H9 (cell line): ENCODE data around the gene C4orf51. TPM values are rescaled to one million over a fixed set of nuclear protein-coding genes. Genes with fewer than 3 reads are reported as not detected.

Experiments used
- DNase-seq: peaks from one replicate; pipeline ENCODE4 v3.0.0-alpha.2; 2017
- H2AFZ ChIP-seq: one replicate; pipeline ENCODE4 v1.6.1; 2013; ENCODE audit warnings: mild to moderate bottlenecking, low read length, control low read depth, moderate library complexity
- H2AK5ac ChIP-seq: 2 replicates; pipeline ENCODE4 v1.6.1; 2013; ENCODE audit warnings: low read length, control low read depth, mixed read lengths; ENCODE audit not compliant: insufficient read length
- H2BK120ac ChIP-seq: one replicate; pipeline ENCODE4 v1.6.1; 2013; ENCODE audit warnings: low read depth, mild to moderate bottlenecking, low read length, control low read depth, inconsistent platforms; ENCODE audit not compliant: poor library complexity, severe bottlenecking
- H2BK12ac ChIP-seq: 2 replicates; pipeline ENCODE4 v1.6.1; 2013; ENCODE audit warnings: low read length, control low read depth, mixed read lengths, low read depth; ENCODE audit not compliant: insufficient read length
- H2BK15ac ChIP-seq: 2 replicates; pipeline ENCODE4 v1.6.1; 2013; ENCODE audit warnings: low read depth, low read length, control low read depth
- H2BK20ac ChIP-seq: one replicate; pipeline ENCODE4 v1.6.1; 2013; ENCODE audit warnings: low read depth, mild to moderate bottlenecking, low read length, control low read depth, inconsistent platforms; ENCODE audit not compliant: poor library complexity, severe bottlenecking
- H2BK5ac ChIP-seq: 2 replicates; pipeline ENCODE4 v1.6.1; 2013; ENCODE audit warnings: low read length, control low read depth, mixed read lengths; ENCODE audit not compliant: insufficient read length
- H3K14ac ChIP-seq: 2 replicates; pipeline ENCODE4 v1.6.1; 2013; ENCODE audit warnings: low read length, control low read depth; ENCODE audit not compliant: insufficient read depth
- H3K18ac ChIP-seq: 2 replicates; pipeline ENCODE4 v1.6.1; 2013; ENCODE audit warnings: low read depth, mild to moderate bottlenecking, mixed read lengths, low read length, control low read depth; ENCODE audit not compliant: insufficient read length
- H3K23ac ChIP-seq: 2 replicates; pipeline ENCODE4 v1.6.1; 2013; ENCODE audit warnings: low read length, control low read depth, mixed read lengths, low read depth; ENCODE audit not compliant: insufficient read length
- H3K23me2 ChIP-seq: 2 replicates; pipeline ENCODE4 v1.6.1; 2013; ENCODE audit warnings: low read depth, mild to moderate bottlenecking, mixed read lengths, low read length, control low read depth; ENCODE audit not compliant: insufficient read length, poor library complexity, severe bottlenecking
- H3K27ac ChIP-seq: 2 replicates; pipeline ENCODE4 v1.5.1; 2013; ENCODE audit warnings: low read length, control low read depth, mixed read lengths, low read depth; ENCODE audit not compliant: insufficient read length
- H3K27me3 ChIP-seq: 2 replicates; pipeline ENCODE4 v1.6.1; 2013; ENCODE audit warnings: low read length, control low read depth, inconsistent platforms; ENCODE audit not compliant: insufficient read depth
- H3K4ac ChIP-seq: 2 replicates; pipeline ENCODE4 v1.6.1; 2013; ENCODE audit warnings: low read depth, mild to moderate bottlenecking, control low read depth, inconsistent platforms, low read length, moderate library complexity
- H3K4me1 ChIP-seq: 2 replicates; pipeline ENCODE4 v1.6.1; 2013; ENCODE audit warnings: low read length, control low read depth, inconsistent platforms; ENCODE audit not compliant: insufficient read depth
- H3K4me2 ChIP-seq: 2 replicates; pipeline ENCODE4 v1.6.1; 2013; ENCODE audit warnings: low read length, control low read depth, mixed read lengths; ENCODE audit not compliant: insufficient read length, insufficient read depth
- H3K56ac ChIP-seq: 2 replicates; pipeline ENCODE4 v1.6.1; 2013; ENCODE audit warnings: low read depth, mild to moderate bottlenecking, mixed read lengths, low read length, control low read depth; ENCODE audit not compliant: insufficient read length
- H3K79me1 ChIP-seq: 2 replicates; pipeline ENCODE4 v1.6.1; 2013; ENCODE audit warnings: low read depth, mild to moderate bottlenecking, moderate library complexity, low read length, control low read depth, inconsistent platforms; ENCODE audit not compliant: insufficient read depth, poor library complexity, severe bottlenecking
- H3K79me2 ChIP-seq: 2 replicates; pipeline ENCODE4 v1.6.1; 2013; ENCODE audit warnings: low read length, control low read depth, inconsistent platforms; ENCODE audit not compliant: insufficient read depth
- H3K9ac ChIP-seq: 2 replicates; pipeline ENCODE4 v1.6.1; 2013; ENCODE audit warnings: low read length, control low read depth, mixed read lengths; ENCODE audit not compliant: insufficient read length; ENCODE audit errors: extremely low read depth
- H3K9me3 ChIP-seq: one replicate; pipeline ENCODE4 v1.6.1; 2013; ENCODE audit warnings: low read depth, low read length, inconsistent platforms; ENCODE audit not compliant: control insufficient read depth
- H3T11ph ChIP-seq: one replicate; pipeline ENCODE4 v1.6.1; 2013; ENCODE audit warnings: mild to moderate bottlenecking, low read length, control low read depth, inconsistent platforms
- H4K20me1 ChIP-seq: one replicate; pipeline ENCODE4 v1.6.1; 2013; ENCODE audit not compliant: control insufficient read depth, insufficient read length, insufficient read depth
- H4K5ac ChIP-seq: 2 replicates; pipeline ENCODE4 v1.6.1; 2013; ENCODE audit warnings: low read depth, mild to moderate bottlenecking, mixed read lengths, low read length, control low read depth; ENCODE audit not compliant: insufficient read length
- H4K8ac ChIP-seq: replicated peaks from 2 replicates; pipeline ENCODE4 v1.6.1; 2013; ENCODE audit warnings: low read length, control low read depth, mixed read lengths, low read depth; ENCODE audit not compliant: insufficient read length
- H4K91ac ChIP-seq: 2 replicates; pipeline ENCODE4 v1.6.1; 2013; ENCODE audit warnings: low read depth, mild to moderate bottlenecking, moderate library complexity, mixed read lengths, low read length, control low read depth; ENCODE audit not compliant: insufficient read length
- H3K27ac Mint-ChIP-seq, 3 experiments: 2 replicates in 2 of 3; 3 replicates in 1 of 3; pipeline ENCODE4 v1.8.0; 2020 to 2021; ENCODE audit warnings: mixed read lengths in 3 of 3, mild to moderate bottlenecking in 1 of 3, moderate library complexity in 1 of 3
- H3K27me3 Mint-ChIP-seq: 2 replicates; pipeline ENCODE4 v1.8.0; 2021; ENCODE audit warnings: low read depth, mild to moderate bottlenecking, moderate library complexity, mixed read lengths
- H3K36me3 Mint-ChIP-seq, 3 experiments: 2 replicates in 2 of 3; 3 replicates in 1 of 3; pipeline ENCODE4 v1.8.0; 2020 to 2021; ENCODE audit warnings: low read depth in 3 of 3, mixed read lengths in 3 of 3; ENCODE audit not compliant: insufficient read depth in 1 of 3
- H3K4me1 Mint-ChIP-seq, 2 experiments: 2 replicates each; pipeline ENCODE4 v1.8.0; 2020; ENCODE audit warnings: mixed read lengths in 2 of 2
- H3K4me3 Mint-ChIP-seq, 2 experiments: 2 replicates in 1 of 2; 3 replicates in 1 of 2; pipeline ENCODE4 v1.8.0; 2020 to 2021; ENCODE audit warnings: mild to moderate bottlenecking in 2 of 2, mixed read lengths in 2 of 2, moderate library complexity in 1 of 2
- H3K9me3 Mint-ChIP-seq, 2 experiments: 2 replicates in 1 of 2; 3 replicates in 1 of 2; pipeline ENCODE4 v1.8.0; 2020; ENCODE audit warnings: mild to moderate bottlenecking in 2 of 2, mixed read lengths in 2 of 2, moderate library complexity in 1 of 2
- CTCF ChIP-seq: fragments of 200-600 bp; sonication (generic); conservative IDR thresholded peaks from 3 replicates; pipeline ENCODE4 v1.8.0; 2021; ENCODE audit warnings: antibody characterized with exemption, mild to moderate bottlenecking
- WGBS: extraction: QIAGEN DNeasy Blood & Tissue Kit; methylation state at CpG from one replicate; pipeline ENCODE4 v1.1.7; 2013; ENCODE audit warnings: missing lambda C conversion rate, low lambda C conversion rate, mixed read lengths; ENCODE audit not compliant: insufficient read length; ENCODE audit errors: extremely low coverage; 5-methylcytosine and 5-hydroxymethylcytosine counted together
- total RNA-seq: library from RNA; stranded (reverse); gene quantifications from 2 replicates; pipeline ENCODE4 v1.2.1, GENCODE V29; 2021

C4orf51 gene
- total RNA-seq, 1 experiment from 2014 or later: 6.0 TPM

- Histone ChIP-seq H4K91ac (no peak overlapping the region), H3K9ac (no peak overlapping the region), H2AK5ac (no peak overlapping the region), H3K23me2 (no peaks in the 10 kb centered on the region), H3K79me2 (no peaks in the 10 kb centered on the region), H4K8ac (no peak overlapping the region), H4K5ac (no peak overlapping the region), H3K4ac (no peak overlapping the region), H2AFZ (no peak overlapping the region), H3K27ac (no peak overlapping the region), H4K20me1 (peaks cover 3% of the 10 kb centered on the region), H3K18ac (no peak overlapping the region), H2BK5ac (no peak overlapping the region), H3K4me1 (no peaks in the 10 kb centered on the region; the same call in 1 of the 2 replicates), H3K14ac (no peak overlapping the region), H3K9me3 (no peaks in the 10 kb centered on the region), H3K4me2 (no peak overlapping the region), H3T11ph (no peak overlapping the region), H2BK12ac (no peak overlapping the region), H2BK120ac (no peak overlapping the region), H2BK20ac (no peak overlapping the region), H2BK15ac (no peak overlapping the region), H3K23ac (no peak overlapping the region), H3K27me3 (no peaks in the 10 kb centered on the region), H3K79me1 (no peaks in the 10 kb centered on the region), H3K56ac (no peak overlapping the region)
- Mint-ChIP-seq H3K27me3 (no peaks in the 10 kb centered on the region), H3K4me1 (peaks cover 10 to 16% of the 10 kb centered on the region in 2 experiments), H3K36me3 (peaks cover 18 to 71% (median 53%) of the 10 kb centered on the region in 3 experiments), H3K27ac (no peak overlapping the region; a peak in 1 of 7 replicates), H3K9me3 (no peaks in the 10 kb centered on the region), H3K4me3 (no peak overlapping the region)
- TF ChIP-seq CTCF: no peak
- no CpG with 5 or more reads among the region's 4 CpGs for WGBS
- DNase-seq: no peak
Measured at GRCh38 chr4:145776208-145776607, 96.3 kb downstream of the C4orf51 start.
